CD14-positive monocyte (primary cell): ENCODE results near the gene PVR. TPM values are rescaled to one million over a fixed set of nuclear protein-coding genes. Genes with fewer than 3 reads are reported as not detected.

Experiments used
- DNase-seq, 3 donors: peaks; one replicate each; pipeline ENCODE4 v3.0.0-alpha.2; 2011 to 2022
- H2AFZ ChIP-seq: 2 replicates; pipeline ENCODE4 v1.6.0; 2012; ENCODE audit warnings: mild to moderate bottlenecking, low read depth, low read length, inconsistent platforms; ENCODE audit not compliant: insufficient read depth, poor library complexity, severe bottlenecking
- H3K27ac ChIP-seq, 2 donors: 1 replicate in 1 of 2; 2 replicates in 1 of 2; pipeline ENCODE4 v1.5.1; 2012 to 2013; ENCODE audit warnings: low read length in 2 of 2, control low read depth in 1 of 2, inconsistent platforms in 1 of 2, low read depth in 1 of 2, mild to moderate bottlenecking in 1 of 2
- H3K27me3 ChIP-seq, 2 donors: one replicate each; pipeline versions ENCODE4 v1.6.0 to v1.6.1; 2011 to 2013; ENCODE audit warnings: low read length in 2 of 2; ENCODE audit not compliant: control insufficient read depth in 2 of 2, insufficient read depth in 2 of 2
- H3K36me3 ChIP-seq, 2 donors: replicated peaks in 1 of 2; 1 replicate in 1 of 2; 2 replicates in 1 of 2; pipeline versions ENCODE4 v1.5.1 to v1.6.1; 2012 to 2013; ENCODE audit warnings: low read length in 2 of 2, control low read depth in 1 of 2, inconsistent platforms in 1 of 2, mild to moderate bottlenecking in 1 of 2; ENCODE audit not compliant: insufficient read depth in 2 of 2, control insufficient read depth in 1 of 2
- H3K4me1 ChIP-seq, 2 donors: 1 replicate in 1 of 2; 2 replicates in 1 of 2; pipeline versions ENCODE4 v1.5.1 to v1.6.1; 2012 to 2013; ENCODE audit warnings: low read length in 2 of 2, control low read depth in 1 of 2, inconsistent platforms in 1 of 2, mild to moderate bottlenecking in 1 of 2, moderate library complexity in 1 of 2; ENCODE audit not compliant: insufficient read depth in 2 of 2, control insufficient read depth in 1 of 2
- H3K4me2 ChIP-seq: replicated peaks from 2 replicates; pipeline ENCODE3; 2012; ENCODE audit warnings: low read length, moderate library complexity, mild to moderate bottlenecking; ENCODE audit not compliant: poor library complexity, severe bottlenecking; ENCODE audit errors: extremely low read depth
- H3K4me3 ChIP-seq, 3 experiments: fragments of 200-600 bp in 1 of 3; sonication (generic) in 1 of 3; replicated peaks in 1 of 3; 1 replicate in 2 of 3; 2 replicates in 1 of 3; pipeline ENCODE4 v1.5.1; 2011 to 2013; ENCODE audit warnings: low read length in 3 of 3, mild to moderate bottlenecking in 3 of 3, control low read depth in 2 of 3, low read depth in 2 of 3, inconsistent platforms in 1 of 3, moderate library complexity in 1 of 3
- H3K79me2 ChIP-seq: 2 replicates; pipeline ENCODE4 v1.6.0; 2012; ENCODE audit warnings: mild to moderate bottlenecking, control low read depth, inconsistent platforms, low read length, moderate library complexity; ENCODE audit not compliant: insufficient read depth
- H3K9ac ChIP-seq: 2 replicates; pipeline ENCODE4 v1.6.0; 2017; ENCODE audit warnings: low read length, mild to moderate bottlenecking; ENCODE audit not compliant: insufficient read depth, poor library complexity, severe bottlenecking
- H3K9me3 ChIP-seq, 2 donors: replicated peaks in 1 of 2; 1 replicate in 1 of 2; 2 replicates in 1 of 2; pipeline versions ENCODE4 v1.5.1 to v1.6.1; 2012 to 2013; ENCODE audit warnings: low read length in 2 of 2, control low read depth in 1 of 2; ENCODE audit not compliant: control insufficient read depth in 1 of 2, insufficient read depth in 1 of 2
- H4K20me1 ChIP-seq: 2 replicates; pipeline ENCODE4 v1.6.0; 2012; ENCODE audit warnings: mild to moderate bottlenecking, low read length, control low read depth, moderate library complexity; ENCODE audit not compliant: insufficient read depth
- H3K27ac Mint-ChIP-seq, 7 donors: one replicate each; pipeline ENCODE4 v1.8.0; 2020; ENCODE audit warnings: mild to moderate bottlenecking in 7 of 7, mixed read lengths in 7 of 7, moderate library complexity in 6 of 7, inconsistent platforms in 2 of 7
- H3K27me3 Mint-ChIP-seq, 3 donors: one replicate each; pipeline ENCODE4 v1.8.0; 2021 to 2022; ENCODE audit warnings: low read depth in 3 of 3, mild to moderate bottlenecking in 3 of 3, mixed read lengths in 3 of 3, moderate library complexity in 3 of 3, inconsistent platforms in 1 of 3
- H3K36me3 Mint-ChIP-seq, 2 donors: one replicate each; pipeline ENCODE4 v1.8.0; 2020; ENCODE audit warnings: mixed read lengths in 2 of 2, inconsistent platforms in 1 of 2, mild to moderate bottlenecking in 1 of 2
- H3K4me1 Mint-ChIP-seq: one replicate; pipeline ENCODE4 v1.8.0; 2020; ENCODE audit warnings: mild to moderate bottlenecking, mixed read lengths
- H3K4me3 Mint-ChIP-seq, 2 donors: one replicate each; pipeline ENCODE4 v1.8.0; 2020; ENCODE audit warnings: mild to moderate bottlenecking in 2 of 2, mixed read lengths in 2 of 2, moderate library complexity in 1 of 2
- H3K9me3 Mint-ChIP-seq, 7 donors: one replicate each; pipeline ENCODE4 v1.8.0; 2020 to 2022; ENCODE audit warnings: mixed read lengths in 7 of 7, mild to moderate bottlenecking in 6 of 7, moderate library complexity in 6 of 7, inconsistent platforms in 2 of 7
- WGBS: methylation state at CpG from one replicate; pipeline ENCODE4 v1.1.5; 2013; ENCODE audit warnings: missing lambda C conversion rate; ENCODE audit not compliant: insufficient coverage; 5-methylcytosine and 5-hydroxymethylcytosine counted together
- intact Hi-C, 2 donors: fragments of 100-400 bp; cut with micrococcal nuclease; formaldehyde crosslinking; loops; one replicate each; pipeline versions ENCODE4 v1.15.0 to v1.15.1; 2023
- polyA minus RNA-seq: library from RNA; depleted of rRNA, polyadenylated mRNA; stranded (reverse); fragments of >200 nt; gene quantifications from 2 replicates; pipeline ENCODE4 v1.2.3, GENCODE V29; 2012
- polyA plus RNA-seq, 3 donors: library from polyadenylated mRNA; depleted of rRNA in 1 of 3; unstranded in 2 of 3; stranded (reverse) in 1 of 3; fragments of 300-500 nt in 2 of 3; fragments of >200 nt in 1 of 3; fragmentation: Illumina TruSeq in 2 of 3; gene quantifications; 1 replicate in 2 of 3; 2 replicates in 1 of 3; pipeline ENCODE4 v1.2.3, GENCODE V29; 2012 to 2021
- total RNA-seq, 12 experiments: library from RNA in 1 of 12; stranded (reverse) in 1 of 12; fragments of 120-200 nt in 1 of 12; gene quantifications; one replicate each; pipeline ENCODE4 v1.2.4 and lab custom pipeline; 2013 to 2026; ENCODE audit warnings: mixed read lengths in 6 of 12, inconsistent platforms in 1 of 12
- TF ChIP-seq, protein P1 (sequence below): fragments of 200-600 bp; IDR thresholded peaks from one replicate; pipeline ENCODE4 v1.8.0; 2022; ENCODE audit warnings: antibody characterized with exemption, mild to moderate bottlenecking

The PVR gene, protein sequence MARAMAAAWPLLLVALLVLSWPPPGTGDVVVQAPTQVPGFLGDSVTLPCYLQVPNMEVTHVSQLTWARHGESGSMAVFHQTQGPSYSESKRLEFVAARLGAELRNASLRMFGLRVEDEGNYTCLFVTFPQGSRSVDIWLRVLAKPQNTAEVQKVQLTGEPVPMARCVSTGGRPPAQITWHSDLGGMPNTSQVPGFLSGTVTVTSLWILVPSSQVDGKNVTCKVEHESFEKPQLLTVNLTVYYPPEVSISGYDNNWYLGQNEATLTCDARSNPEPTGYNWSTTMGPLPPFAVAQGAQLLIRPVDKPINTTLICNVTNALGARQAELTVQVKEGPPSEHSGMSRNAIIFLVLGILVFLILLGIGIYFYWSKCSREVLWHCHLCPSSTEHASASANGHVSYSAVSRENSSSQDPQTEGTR
- total RNA-seq (2013): 22.8 TPM
- 10 to 100 TPM; 10.1 to 20.2 (median 12.9) TPM for polyA plus RNA-seq
- 28.4 and 31.3 TPM in 2 replicates for polyA minus RNA-seq
- total RNA-seq (lab: John Stamatoyannopoulos, UW): 15.3 to 30.1 (median 20.0) reads per million in 11 experiments

DNA sequence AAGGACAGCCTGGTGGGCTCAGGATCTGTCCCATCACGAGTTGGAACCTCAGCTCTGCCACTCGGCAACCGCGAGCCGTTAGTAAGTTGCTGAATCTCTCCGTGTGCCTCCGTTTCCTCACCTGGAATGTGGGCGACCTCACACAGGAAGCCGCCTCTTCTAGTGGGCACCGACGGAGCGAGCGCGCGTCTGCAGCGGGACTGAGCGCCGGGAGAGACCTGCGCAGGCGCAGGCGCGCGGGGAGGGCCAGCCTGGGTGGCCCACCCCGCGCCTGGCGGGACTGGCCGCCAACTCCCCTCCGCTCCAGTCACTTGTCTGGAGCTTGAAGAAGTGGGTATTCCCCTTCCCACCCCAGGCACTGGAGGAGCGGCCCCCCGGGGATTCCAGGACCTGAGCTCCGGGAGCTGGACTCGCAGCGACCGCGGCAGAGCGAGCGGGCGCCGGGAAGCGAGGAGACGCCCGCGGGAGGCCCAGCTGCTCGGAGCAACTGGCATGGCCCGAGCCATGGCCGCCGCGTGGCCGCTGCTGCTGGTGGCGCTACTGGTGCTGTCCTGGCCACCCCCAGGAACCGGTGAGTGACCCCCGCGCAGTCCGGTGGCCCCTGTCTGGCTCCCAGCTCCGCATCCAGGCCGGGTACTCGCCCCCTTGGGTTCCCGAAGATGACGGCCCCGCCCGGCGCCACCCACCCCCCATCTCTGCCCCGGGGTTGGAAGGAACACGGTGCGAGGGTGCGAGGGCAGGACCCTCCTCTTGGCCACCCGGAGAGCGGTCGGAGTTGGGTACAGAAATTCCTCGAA, at the start of gene PVR:
TSS of gene PVR (plus strand) at position 306 of the 797 bp plus-strand sequence. CDS start at position 493, 187 bp downstream.
- Histone ChIP-seq H3K4me2 (peak within 1 kb of the TSS; percentile 94), H3K4me1 (peaks cover 10 to 15% of the 10 kb centered on the region in 2 donors), H3K9ac (peak within 1 kb of the TSS; percentile 81), H3K27me3 (no peaks in the 10 kb centered on the region), H3K9me3 (no peaks in the 10 kb centered on the region), H3K4me3 (peak within 1 kb of the TSS; percentile 65 to 78 (median 67)), H3K36me3 (peaks cover 11 to 12% of the 10 kb centered on the region in 2 donors), H3K27ac (peak within 1 kb of the TSS in 1 of 2 donors; percentile 65), H2AFZ (peak within 1 kb of the TSS; percentile 91), H3K79me2 (peaks cover 6% of the 10 kb centered on the region), H4K20me1 (peaks cover 25% of the 10 kb centered on the region)
- under 1% methylated on average over 63 of the region's 70 CpGs for WGBS
- Mint-ChIP-seq H3K36me3 (peaks cover 21 to 27% of the 10 kb centered on the region in 2 donors), H3K4me3 (peak within 1 kb of the TSS; percentile 91 to 95), H3K4me1 (peaks cover 21% of the 10 kb centered on the region), H3K27ac (peak within 1 kb of the TSS; percentile 42 to 85 (median 77)), H3K9me3 (no peaks in the 10 kb centered on the region), H3K27me3 (peaks cover 3 to 10% (median 6%) of the 10 kb centered on the region in 3 donors)
- DNase-seq: peak; percentile 38 to 65 (median 49)
- TF ChIP-seq, protein P1, sequence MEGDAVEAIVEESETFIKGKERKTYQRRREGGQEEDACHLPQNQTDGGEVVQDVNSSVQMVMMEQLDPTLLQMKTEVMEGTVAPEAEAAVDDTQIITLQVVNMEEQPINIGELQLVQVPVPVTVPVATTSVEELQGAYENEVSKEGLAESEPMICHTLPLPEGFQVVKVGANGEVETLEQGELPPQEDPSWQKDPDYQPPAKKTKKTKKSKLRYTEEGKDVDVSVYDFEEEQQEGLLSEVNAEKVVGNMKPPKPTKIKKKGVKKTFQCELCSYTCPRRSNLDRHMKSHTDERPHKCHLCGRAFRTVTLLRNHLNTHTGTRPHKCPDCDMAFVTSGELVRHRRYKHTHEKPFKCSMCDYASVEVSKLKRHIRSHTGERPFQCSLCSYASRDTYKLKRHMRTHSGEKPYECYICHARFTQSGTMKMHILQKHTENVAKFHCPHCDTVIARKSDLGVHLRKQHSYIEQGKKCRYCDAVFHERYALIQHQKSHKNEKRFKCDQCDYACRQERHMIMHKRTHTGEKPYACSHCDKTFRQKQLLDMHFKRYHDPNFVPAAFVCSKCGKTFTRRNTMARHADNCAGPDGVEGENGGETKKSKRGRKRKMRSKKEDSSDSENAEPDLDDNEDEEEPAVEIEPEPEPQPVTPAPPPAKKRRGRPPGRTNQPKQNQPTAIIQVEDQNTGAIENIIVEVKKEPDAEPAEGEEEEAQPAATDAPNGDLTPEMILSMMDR: no peak
- intact Hi-C loops: no loop called here
